BE2C (cell line): ENCODE measurements around the gene PPP2R1B.

Experiments
- DNase-seq: peaks from one replicate; pipeline ENCODE4 v3.0.0-alpha.2; 2020
- H3K27me3 ChIP-seq: fragments of 250-450 bp; sonication (Bioruptor Pico); 2 replicates; pipeline ENCODE4 v1.5.1; 2020; ENCODE audit warnings: mild to moderate bottlenecking
- H3K36me3 ChIP-seq: fragments of 250-450 bp; sonication (Bioruptor Pico); 2 replicates; pipeline ENCODE4 v1.5.1; 2020; ENCODE audit warnings: mild to moderate bottlenecking
- H3K4me1 ChIP-seq: fragments of 250-450 bp; sonication (Bioruptor Pico); 2 replicates; pipeline ENCODE4 v1.5.1; 2020
- H3K4me3 ChIP-seq: 2 replicates; pipeline ENCODE4 v1.5.1; 2011; ENCODE audit warnings: low read depth, low read length
- H3K9me3 ChIP-seq: fragments of 250-450 bp; sonication (Bioruptor Pico); 2 replicates; pipeline ENCODE4 v1.5.1; 2020
- CTCF ChIP-seq: IDR thresholded peaks from 2 replicates; pipeline ENCODE4 v1.5.1; 2012; ENCODE audit warnings: mild to moderate bottlenecking, low read depth, low read length

Gene PPP2R1B

GRCh38 chr11:111680486-111681175 is 85.6 kb downstream of the PPP2R1B start:
- H3K9me3 ChIP-seq, result no peaks in the 10 kb centered on the region
- no peaks in the 10 kb centered on the region for H3K27me3 ChIP-seq
- no peaks in the 10 kb centered on the region for H3K36me3 ChIP-seq
- DNase-seq, result no peak
- no peaks in the 10 kb centered on the region for H3K4me1 ChIP-seq
- H3K4me3 ChIP-seq, result no peak overlapping the region
- TF ChIP-seq CTCF, result no peak
